A549 (cell line): Measurements from ENCODE around the gene KRT7. TPM values are rescaled to one million over a fixed set of nuclear protein-coding genes. Genes with fewer than 3 reads are reported as not detected.
A peak's percentile ranks its signal among the peaks of the same experiment; 100 is the strongest.

Experiments used
- ATAC-seq, 2 experiments: fragments of 200-7000 bp in 1 of 2; fragments of >200 bp in 1 of 2; cut with Nextera tagmentation in 1 of 2; cut with Tn5 transposase in 1 of 2; 3 replicates each; pipeline versions ENCODE4 v1.8.0 to v1.9.1; 2018 to 2020; ENCODE audit warnings: mild to moderate bottlenecking in 1 of 2, moderate library complexity in 1 of 2
- CTCF ChIA-PET: fragments of 300-600 bp; sonication (Branson Sonifier 250); formaldehyde crosslinking; extraction: SDS; loops from one replicate; lab custom pipeline; 2021; ENCODE audit warnings: antibody characterized with exemption, inconsistent platforms; lab: Yijun Ruan, JAX
- POLR2A ChIA-PET: fragments of 350-600 bp; formaldehyde crosslinking; extraction: SDS; loops from one replicate; lab custom pipeline; 2021; ENCODE audit warnings: antibody characterized with exemption, inconsistent platforms; lab: Yijun Ruan, JAX
- DNase-seq, 2 experiments: peaks; one replicate each; pipeline versions ENCODE4 v3.0.0 to v3.0.0-alpha.2; 2011 to 2016; ENCODE audit warnings: low read depth in 1 of 2, low spot score in 1 of 2
- FAIRE-seq: peaks from 2 replicates; lab custom pipeline; 2011; peaks lifted over from hg19 to GRCh38; lab: Jason Lieb, UNC
- H3K27ac ChIP-seq, 2 experiments: fragments of >200 bp; sonication (Bioruptor Twin); formaldehyde crosslinking; 3 replicates each; pipeline ENCODE4 v1.5.1; 2016 to 2017
- H3K4me1 ChIP-seq: fragments of >200 bp; sonication (Bioruptor Twin); formaldehyde crosslinking; 3 replicates; pipeline ENCODE4 v1.6.1; 2016
- H3K4me2 ChIP-seq: fragments of >200 bp; sonication (Bioruptor Twin); formaldehyde crosslinking; 3 replicates; pipeline ENCODE4 v1.6.1; 2016
- H3K4me3 ChIP-seq: fragments of >200 bp; sonication (Bioruptor Twin); formaldehyde crosslinking; 3 replicates; pipeline ENCODE4 v1.5.1; 2016
- H3K9me3 ChIP-seq: fragments of >200 bp; sonication (Bioruptor Twin); formaldehyde crosslinking; 3 replicates; pipeline ENCODE4 v1.6.1; 2016
- CBX2 ChIP-seq: fragments of 200-600 bp; sonication (generic); IDR thresholded peaks from 2 replicates; pipeline ENCODE4 v1.6.1; 2016; ENCODE audit warnings: low read depth, mild to moderate bottlenecking, borderline replicate concordance
- CEBPB ChIP-seq, 2 experiments: fragments of >200 bp in 1 of 2; sonication (Bioruptor Twin) in 1 of 2; formaldehyde crosslinking in 1 of 2; IDR thresholded peaks; 2 replicates each; pipeline ENCODE4 v1.6.1; 2012 to 2016
- CHD2 ChIP-seq: fragments of 150-350 bp; IDR thresholded peaks from 2 replicates; pipeline ENCODE4 v1.6.1; 2014; ENCODE audit warnings: low read length; ENCODE audit not compliant: partially characterized antibody
- EHMT2 ChIP-seq: fragments of 200-600 bp; sonication (generic); IDR thresholded peaks from 2 replicates; pipeline ENCODE4 v1.6.1; 2016; ENCODE audit warnings: antibody characterized with exemption, low read depth, mild to moderate bottlenecking, moderate library complexity
- FOSL2 ChIP-seq, 2 experiments: fragments of 450-650 bp in 1 of 2; fragments of >200 bp in 1 of 2; sonication (Bioruptor Twin) in 1 of 2; formaldehyde crosslinking; IDR thresholded peaks; 2 replicates each; pipeline versions ENCODE4 v1.5.0 to v1.6.1; 2016 to 2020; ENCODE audit warnings: mild to moderate bottlenecking in 1 of 2, moderate library complexity in 1 of 2
- GATA3 ChIP-seq: IDR thresholded peaks from 2 replicates; pipeline ENCODE4 v1.6.1; 2012; ENCODE audit warnings: borderline replicate concordance
- HEYL ChIP-seq: fragments of 250-450 bp; sonication (Bioruptor Pico); IDR thresholded peaks from 2 replicates; pipeline ENCODE4 v1.8.0; 2021; ENCODE audit warnings: mild to moderate bottlenecking, moderate library complexity
- HOXB13 ChIP-seq: fragments of 250-450 bp; sonication (Bioruptor Pico); IDR thresholded peaks from 2 replicates; pipeline ENCODE4 v1.5.0; 2020; ENCODE audit warnings: low read depth, mild to moderate bottlenecking, moderate library complexity
- HOXB5 ChIP-seq: fragments of 250-450 bp; sonication (Bioruptor Pico); IDR thresholded peaks from 2 replicates; pipeline ENCODE4 v1.5.0; 2020; ENCODE audit warnings: mild to moderate bottlenecking, moderate library complexity
- JUNB ChIP-seq: fragments of >200 bp; sonication (Bioruptor Twin); formaldehyde crosslinking; IDR thresholded peaks from 2 replicates; pipeline ENCODE4 v1.6.1; 2016
- MAFK ChIP-seq: fragments of 450-650 bp; IDR thresholded peaks from 2 replicates; pipeline ENCODE4 v1.6.1; 2014; ENCODE audit not compliant: partially characterized antibody
- MAZ ChIP-seq: fragments of 150-350 bp; IDR thresholded peaks from 2 replicates; pipeline ENCODE4 v1.6.1; 2014; ENCODE audit warnings: antibody characterized with exemption, low read depth, low read length, borderline replicate concordance
- NFE2L2 ChIP-seq: fragments of 150-350 bp; conservative IDR thresholded peaks from 2 replicates; pipeline ENCODE4 v1.6.1; 2014; ENCODE audit warnings: low read length
- NPAS2 ChIP-seq: fragments of 250-450 bp; sonication (Bioruptor Pico); IDR thresholded peaks from 2 replicates; pipeline ENCODE4 v1.8.0; 2022; ENCODE audit warnings: mild to moderate bottlenecking, moderate library complexity, borderline replicate concordance
- RAD21 ChIP-seq, 2 experiments: fragments of >200 bp in 1 of 2; sonication (Bioruptor Twin) in 1 of 2; formaldehyde crosslinking in 1 of 2; IDR thresholded peaks in 1 of 2; conservative IDR thresholded peaks in 1 of 2; 2 replicates in 1 of 2; 3 replicates in 1 of 2; pipeline ENCODE4 v1.6.1; 2012 to 2018; ENCODE audit warnings: inconsistent platforms in 1 of 2
- RARB ChIP-seq: fragments of 250-450 bp; sonication (Bioruptor Pico); IDR thresholded peaks from 2 replicates; pipeline ENCODE4 v1.8.0; 2021; ENCODE audit warnings: mild to moderate bottlenecking, moderate library complexity
- RFX5 ChIP-seq: fragments of 450-650 bp; IDR thresholded peaks from 2 replicates; pipeline ENCODE4 v1.7.1; 2014; ENCODE audit warnings: antibody characterized with exemption, mild to moderate bottlenecking, moderate library complexity
- SREBF2 ChIP-seq: fragments of 450-650 bp; IDR thresholded peaks from 2 replicates; pipeline ENCODE4 v1.6.1; 2014; ENCODE audit warnings: mild to moderate bottlenecking, moderate library complexity
- TP53 ChIP-seq: fragments of 250-450 bp; sonication (Bioruptor Pico); IDR thresholded peaks from 2 replicates; pipeline ENCODE4 v1.5.0; 2021; ENCODE audit warnings: mild to moderate bottlenecking, moderate library complexity
- ZFP36 ChIP-seq: fragments of 450-650 bp; IDR thresholded peaks from 2 replicates; pipeline ENCODE4 v1.6.1; 2014; ENCODE audit warnings: borderline replicate concordance; ENCODE audit not compliant: partially characterized antibody
- WGBS: methylation state at CpG from one replicate; pipeline ENCODE4 v1.1.6; 2017; ENCODE audit errors: missing lambda C conversion rate; 5-methylcytosine and 5-hydroxymethylcytosine counted together
- polyA plus RNA-seq, 4 experiments: library from polyadenylated mRNA; depleted of rRNA in 3 of 4; stranded (reverse); fragments of >200 nt; fragmentation: RNase III in 1 of 4; extraction: RNeasy Plus Mini Kit Qiagen cat#74134 plus additional on column Dnase treatment in 1 of 4; gene quantifications; 2 replicates in 3 of 4; 3 replicates in 1 of 4; pipeline ENCODE4 v1.2.3, GENCODE V29; 2011 to 2017
- TF ChIP-seq, protein P1 (sequence below): fragments of >200 bp; sonication (Bioruptor Twin); formaldehyde crosslinking; IDR thresholded peaks from 3 replicates; pipeline ENCODE4 v1.5.1; 2016
- TF ChIP-seq, protein P2 (sequence below): fragments of 450-650 bp; IDR thresholded peaks from 2 replicates; pipeline ENCODE4 v1.6.1; 2014; ENCODE audit warnings: antibody characterized with exemption
- TF ChIP-seq, protein P3 (sequence below): IDR thresholded peaks from 2 replicates; pipeline ENCODE4 v1.6.1; 2012
- TF ChIP-seq, protein P4 (sequence below): IDR thresholded peaks from 2 replicates; pipeline ENCODE4 v1.6.1; 2012; ENCODE audit warnings: low read depth, borderline replicate concordance
- TF ChIP-seq, protein P5 (sequence below): fragments of >200 bp; sonication (Bioruptor Twin); formaldehyde crosslinking; IDR thresholded peaks from 3 replicates; pipeline ENCODE4 v1.6.1; 2016
- TF ChIP-seq, protein P6 (sequence below): IDR thresholded peaks from 2 replicates; pipeline ENCODE4 v1.6.1; 2012
- TF ChIP-seq, protein P7 (sequence below): fragments of 250-450 bp; sonication (Bioruptor Pico); IDR thresholded peaks from 2 replicates; pipeline ENCODE4 v1.5.0; 2021; ENCODE audit warnings: mild to moderate bottlenecking, moderate library complexity, borderline replicate concordance

KRT7 gene
- polyA plus RNA-seq, 2 of the 4 experiments (the other 2 are of a cell fraction) = 2,623 to 3,055 TPM

DNA sequence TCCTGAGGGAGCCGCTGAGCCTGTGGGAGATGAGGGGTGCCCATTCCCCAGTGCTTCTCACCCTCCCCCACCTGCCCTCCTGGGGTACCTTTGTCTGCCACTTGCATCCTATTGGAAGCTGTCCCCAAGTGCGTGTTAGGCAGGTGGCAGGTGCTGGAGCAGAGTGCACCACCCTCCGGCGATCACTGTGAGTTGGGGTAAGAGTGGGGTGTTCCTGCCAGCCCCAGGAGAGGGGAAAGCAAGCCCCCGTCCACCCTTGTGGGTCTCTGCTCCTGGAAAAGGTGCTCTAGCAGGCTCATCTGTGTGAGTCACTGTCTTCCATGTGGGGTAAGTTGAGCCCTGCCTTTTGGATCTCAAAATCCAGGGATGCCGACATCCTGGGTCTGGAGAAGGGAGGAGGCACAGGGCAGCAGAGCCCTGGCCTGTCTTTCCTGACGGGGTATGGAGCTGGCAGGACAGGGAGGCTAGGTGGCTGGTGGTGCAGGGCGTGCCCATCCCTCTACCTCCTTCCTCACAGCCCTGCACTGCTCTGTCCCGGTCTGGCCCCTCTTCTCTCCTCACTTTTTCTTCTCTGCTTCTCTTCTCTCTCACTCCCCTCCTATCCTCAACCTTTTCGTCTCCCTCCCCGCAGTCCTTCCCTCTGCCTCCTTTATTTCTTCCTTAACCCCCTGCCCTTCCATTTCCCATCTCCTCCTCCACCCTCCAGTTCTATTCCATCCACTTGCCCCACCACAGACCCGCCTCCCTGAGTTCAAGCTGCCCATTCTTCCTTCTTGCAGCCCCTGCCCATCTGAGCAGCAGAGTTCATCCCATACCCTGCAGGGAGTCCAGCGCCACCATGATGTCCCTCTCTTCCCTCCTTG is 20.1 kb upstream of the KRT7 start (continued):
- no peak for TF ChIP-seq RARB (CRISPR knock-in tag)
- TF ChIP-seq HEYL = no peak
- no peak for TF ChIP-seq CEBPB (IDR thresholded peaks at IDR 0.05)
- no peak for TF ChIP-seq MAFK
- TF ChIP-seq CBX2 = no peak
- TF ChIP-seq MAZ = no peak

DNA sequence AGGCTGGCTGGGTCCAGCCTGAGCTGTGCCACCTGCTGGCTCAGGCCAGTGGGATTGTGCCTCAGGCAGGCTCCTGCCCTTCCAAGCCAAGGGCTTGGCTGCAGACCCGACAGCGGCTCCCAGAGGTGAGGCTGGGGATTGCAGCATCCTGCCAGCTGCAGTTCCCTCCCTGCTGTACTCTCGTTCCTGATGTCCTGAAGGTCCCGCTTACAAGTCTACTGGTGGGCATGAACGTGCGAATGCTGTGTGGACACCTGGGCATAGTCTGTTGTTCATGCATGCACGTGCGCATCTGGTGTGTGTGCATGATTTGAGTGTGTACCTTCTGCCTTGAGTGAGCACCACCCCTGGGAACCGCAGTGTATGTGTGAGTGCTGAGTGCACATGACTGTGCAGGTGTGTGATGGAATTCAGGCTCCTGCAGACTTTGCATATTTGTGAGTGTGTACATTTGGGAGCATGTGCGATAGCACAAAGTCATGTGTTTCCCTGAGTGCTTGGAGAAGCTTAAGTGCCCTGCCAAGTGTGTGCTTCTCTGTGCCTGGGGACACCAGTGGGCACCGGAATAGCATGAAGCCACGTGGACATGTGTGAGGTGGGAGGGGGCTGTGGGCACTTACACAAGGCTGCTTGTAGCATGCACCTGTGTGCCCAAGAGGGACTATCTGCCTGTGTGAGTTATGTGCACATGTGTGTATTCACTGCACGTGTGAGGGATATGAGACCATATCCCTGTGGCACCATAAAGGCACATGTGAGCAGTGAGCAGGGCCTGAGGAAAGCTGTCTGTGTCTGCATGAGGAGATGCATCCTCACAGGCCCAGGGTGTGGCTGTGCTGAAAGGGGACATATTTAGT is 19.3 kb upstream of the KRT7 start:
- FAIRE-seq (peak; percentile 93), DNase-seq (peak; percentile 88 to 91), ATAC-seq (peak; percentile 74 to 84)
- 32% methylated on average over 12 of the region's 13 CpGs for WGBS
- ChIA-PET CTCF (interaction anchor here (1.0 to 14.1 kb wide), 18 partner anchors 9 to 778 kb away, joined by 3 to 175 read pairs (median 8); partner anchors contain the start of gene KRT7), POLR2A (interaction anchor here (0.6 to 1.2 kb wide), 4 partner anchors 21 to 54 kb away, joined by 3 to 5 read pairs (median 4); no protein-coding TSS in a partner anchor)
- H3K4me3 ChIP-seq = no peak overlapping the region
- peak overlapping the region; percentile 39 for H3K4me2 ChIP-seq
- H3K9me3 ChIP-seq = no peaks in the 10 kb centered on the region
- H3K4me1 ChIP-seq = peaks cover 76% of the 10 kb centered on the region
- peak overlapping the region; percentile 89 to 96 for H3K27ac ChIP-seq
- TF ChIP-seq GATA3 = no peak; the same call in 1 of the 2 replicates
- TF ChIP-seq JUNB = no peak
- TF ChIP-seq RFX5 = no peak
- TF ChIP-seq, protein P1, sequence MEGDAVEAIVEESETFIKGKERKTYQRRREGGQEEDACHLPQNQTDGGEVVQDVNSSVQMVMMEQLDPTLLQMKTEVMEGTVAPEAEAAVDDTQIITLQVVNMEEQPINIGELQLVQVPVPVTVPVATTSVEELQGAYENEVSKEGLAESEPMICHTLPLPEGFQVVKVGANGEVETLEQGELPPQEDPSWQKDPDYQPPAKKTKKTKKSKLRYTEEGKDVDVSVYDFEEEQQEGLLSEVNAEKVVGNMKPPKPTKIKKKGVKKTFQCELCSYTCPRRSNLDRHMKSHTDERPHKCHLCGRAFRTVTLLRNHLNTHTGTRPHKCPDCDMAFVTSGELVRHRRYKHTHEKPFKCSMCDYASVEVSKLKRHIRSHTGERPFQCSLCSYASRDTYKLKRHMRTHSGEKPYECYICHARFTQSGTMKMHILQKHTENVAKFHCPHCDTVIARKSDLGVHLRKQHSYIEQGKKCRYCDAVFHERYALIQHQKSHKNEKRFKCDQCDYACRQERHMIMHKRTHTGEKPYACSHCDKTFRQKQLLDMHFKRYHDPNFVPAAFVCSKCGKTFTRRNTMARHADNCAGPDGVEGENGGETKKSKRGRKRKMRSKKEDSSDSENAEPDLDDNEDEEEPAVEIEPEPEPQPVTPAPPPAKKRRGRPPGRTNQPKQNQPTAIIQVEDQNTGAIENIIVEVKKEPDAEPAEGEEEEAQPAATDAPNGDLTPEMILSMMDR = peak; percentile 97
- no peak for TF ChIP-seq HOXB13
- TF ChIP-seq, protein P2, sequence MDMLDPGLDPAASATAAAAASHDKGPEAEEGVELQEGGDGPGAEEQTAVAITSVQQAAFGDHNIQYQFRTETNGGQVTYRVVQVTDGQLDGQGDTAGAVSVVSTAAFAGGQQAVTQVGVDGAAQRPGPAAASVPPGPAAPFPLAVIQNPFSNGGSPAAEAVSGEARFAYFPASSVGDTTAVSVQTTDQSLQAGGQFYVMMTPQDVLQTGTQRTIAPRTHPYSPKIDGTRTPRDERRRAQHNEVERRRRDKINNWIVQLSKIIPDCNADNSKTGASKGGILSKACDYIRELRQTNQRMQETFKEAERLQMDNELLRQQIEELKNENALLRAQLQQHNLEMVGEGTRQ = no peak
- TF ChIP-seq SREBF2 = no peak
- peak; percentile 97 to 98 for TF ChIP-seq RAD21 (conservative IDR thresholded peaks at IDR 0.05 in 1 of 2, IDR thresholded peaks at IDR 0.05 in 1 of 2)
- TF ChIP-seq HOXB5 (CRISPR knock-in tag) = no peak
- TF ChIP-seq, protein P3, sequence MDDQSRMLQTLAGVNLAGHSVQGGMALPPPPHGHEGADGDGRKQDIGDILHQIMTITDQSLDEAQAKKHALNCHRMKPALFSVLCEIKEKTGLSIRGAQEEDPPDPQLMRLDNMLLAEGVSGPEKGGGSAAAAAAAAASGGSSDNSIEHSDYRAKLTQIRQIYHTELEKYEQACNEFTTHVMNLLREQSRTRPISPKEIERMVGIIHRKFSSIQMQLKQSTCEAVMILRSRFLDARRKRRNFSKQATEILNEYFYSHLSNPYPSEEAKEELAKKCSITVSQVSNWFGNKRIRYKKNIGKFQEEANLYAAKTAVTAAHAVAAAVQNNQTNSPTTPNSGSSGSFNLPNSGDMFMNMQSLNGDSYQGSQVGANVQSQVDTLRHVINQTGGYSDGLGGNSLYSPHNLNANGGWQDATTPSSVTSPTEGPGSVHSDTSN = no peak
- no peak for TF ChIP-seq TP53 (CRISPR knock-in tag)
- no peak for TF ChIP-seq EHMT2
- TF ChIP-seq FOSL2 (IDR thresholded peaks at IDR 0.05) = no peak
- peak; percentile 3; the same call in 1 of the 2 replicates for TF ChIP-seq FOSL2 (CRISPR knock-in tag; IDR thresholded peaks at IDR 0.05)
- TF ChIP-seq, protein P4, sequence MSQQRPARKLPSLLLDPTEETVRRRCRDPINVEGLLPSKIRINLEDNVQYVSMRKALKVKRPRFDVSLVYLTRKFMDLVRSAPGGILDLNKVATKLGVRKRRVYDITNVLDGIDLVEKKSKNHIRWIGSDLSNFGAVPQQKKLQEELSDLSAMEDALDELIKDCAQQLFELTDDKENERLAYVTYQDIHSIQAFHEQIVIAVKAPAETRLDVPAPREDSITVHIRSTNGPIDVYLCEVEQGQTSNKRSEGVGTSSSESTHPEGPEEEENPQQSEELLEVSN = 0 out of 2 replicates have a peak, but pooled peaks have one; percentile 42
- no peak for TF ChIP-seq HEYL
- TF ChIP-seq, protein P5, sequence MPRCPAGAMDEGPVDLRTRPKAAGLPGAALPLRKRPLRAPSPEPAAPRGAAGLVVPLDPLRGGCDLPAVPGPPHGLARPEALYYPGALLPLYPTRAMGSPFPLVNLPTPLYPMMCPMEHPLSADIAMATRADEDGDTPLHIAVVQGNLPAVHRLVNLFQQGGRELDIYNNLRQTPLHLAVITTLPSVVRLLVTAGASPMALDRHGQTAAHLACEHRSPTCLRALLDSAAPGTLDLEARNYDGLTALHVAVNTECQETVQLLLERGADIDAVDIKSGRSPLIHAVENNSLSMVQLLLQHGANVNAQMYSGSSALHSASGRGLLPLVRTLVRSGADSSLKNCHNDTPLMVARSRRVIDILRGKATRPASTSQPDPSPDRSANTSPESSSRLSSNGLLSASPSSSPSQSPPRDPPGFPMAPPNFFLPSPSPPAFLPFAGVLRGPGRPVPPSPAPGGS = no peak
- TF ChIP-seq NPAS2 (CRISPR knock-in tag) = no peak
- TF ChIP-seq NFE2L2 = peak; percentile 60; the same call in 1 of the 2 replicates
- no peak for TF ChIP-seq ZFP36
- TF ChIP-seq RARB (CRISPR knock-in tag) = no peak
- TF ChIP-seq, protein P6, sequence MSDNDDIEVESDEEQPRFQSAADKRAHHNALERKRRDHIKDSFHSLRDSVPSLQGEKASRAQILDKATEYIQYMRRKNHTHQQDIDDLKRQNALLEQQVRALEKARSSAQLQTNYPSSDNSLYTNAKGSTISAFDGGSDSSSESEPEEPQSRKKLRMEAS = peak; percentile 69
- TF ChIP-seq, protein P7, sequence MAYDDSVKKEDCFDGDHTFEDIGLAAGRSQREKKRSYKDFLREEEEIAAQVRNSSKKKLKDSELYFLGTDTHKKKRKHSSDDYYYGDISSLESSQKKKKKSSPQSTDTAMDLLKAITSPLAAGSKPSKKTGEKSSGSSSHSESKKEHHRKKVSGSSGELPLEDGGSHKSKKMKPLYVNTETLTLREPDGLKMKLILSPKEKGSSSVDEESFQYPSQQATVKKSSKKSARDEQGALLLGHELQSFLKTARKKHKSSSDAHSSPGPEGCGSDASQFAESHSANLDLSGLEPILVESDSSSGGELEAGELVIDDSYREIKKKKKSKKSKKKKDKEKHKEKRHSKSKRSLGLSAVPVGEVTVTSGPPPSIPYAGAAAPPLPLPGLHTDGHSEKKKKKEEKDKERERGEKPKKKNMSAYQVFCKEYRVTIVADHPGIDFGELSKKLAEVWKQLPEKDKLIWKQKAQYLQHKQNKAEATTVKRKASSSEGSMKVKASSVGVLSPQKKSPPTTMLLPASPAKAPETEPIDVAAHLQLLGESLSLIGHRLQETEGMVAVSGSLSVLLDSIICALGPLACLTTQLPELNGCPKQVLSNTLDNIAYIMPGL (CRISPR knock-in tag) = no peak
- no peak for TF ChIP-seq CHD2
